Endothelial cell of umbilical vein (primary cell): ENCODE data around the gene CDC42BPB. TPM values are rescaled to one million over a fixed set of nuclear protein-coding genes. Genes with fewer than 3 reads are reported as not detected.

Experiments
- BruUV-seq: library from RNA; stranded (reverse); fragments of 400-500 nt; replicated peaks from 2 replicates; lab custom pipeline; 2021; lab: Mats Ljungman, UMichigan
- CTCF ChIA-PET: fragments of 300-600, 350-600 bp; sonication (Branson Sonifier 250); formaldehyde crosslinking; loops from one replicate; lab custom pipeline; 2021; ENCODE audit warnings: antibody characterized with exemption, inconsistent platforms; lab: Charles Lee
- POLR2A ChIA-PET: fragments of 300-600, 350-600 bp; sonication (Branson Sonifier 250); formaldehyde crosslinking; loops from one replicate; lab custom pipeline; 2021; ENCODE audit warnings: antibody characterized with exemption, inconsistent platforms; lab: Charles Lee
- DNase-seq: peaks from one replicate; pipeline ENCODE4 v3.0.0-alpha.2; 2011; ENCODE audit warnings: low read depth, low spot score
- FAIRE-seq: peaks from 2 replicates; lab custom pipeline; 2011; peaks lifted over from hg19 to GRCh38; lab: Jason Lieb, UNC
- H2AFZ ChIP-seq: 2 replicates; pipeline ENCODE4 v1.6.0; 2012; ENCODE audit warnings: low read depth, low read length, control low read depth, inconsistent platforms
- H3K27ac ChIP-seq: 2 replicates; pipeline ENCODE4 v1.5.1; 2011; ENCODE audit warnings: low read depth, mild to moderate bottlenecking, control low read depth, low read length, moderate library complexity; ENCODE audit not compliant: insufficient read depth
- H3K27me3 ChIP-seq, 2 experiments: 2 replicates each; pipeline versions ENCODE4 v1.6.0 to v1.6.1; 2011; ENCODE audit warnings: low read length in 2 of 2, mixed read lengths in 1 of 2; ENCODE audit not compliant: control insufficient read depth in 2 of 2, insufficient read depth in 2 of 2
- H3K36me3 ChIP-seq, 2 experiments: 2 replicates in 1 of 2; 3 replicates in 1 of 2; pipeline ENCODE4 v1.5.1; 2011; ENCODE audit warnings: low read length in 2 of 2, mild to moderate bottlenecking in 1 of 2, moderate library complexity in 1 of 2; ENCODE audit not compliant: control insufficient read depth in 2 of 2, insufficient read depth in 2 of 2; ENCODE audit errors: extremely low read depth in 1 of 2
- H3K4me1 ChIP-seq: 3 replicates; pipeline ENCODE4 v1.5.1; 2011; ENCODE audit warnings: mild to moderate bottlenecking, low read length; ENCODE audit not compliant: control insufficient read depth, insufficient read depth; ENCODE audit errors: extremely low read depth
- H3K4me2 ChIP-seq: 2 replicates; pipeline ENCODE4 v1.6.1; 2011; ENCODE audit warnings: low read length, control low read depth, mixed read lengths; ENCODE audit not compliant: insufficient read depth
- H3K4me3 ChIP-seq, 3 experiments: fragments of 200-600 bp in 1 of 3; sonication (generic), shearing (Covaris generic) in 1 of 3; replicated peaks in 1 of 3; 2 replicates each; pipeline ENCODE4 v1.5.1; 2011 to 2016; ENCODE audit warnings: control low read depth in 3 of 3, low read length in 3 of 3, mild to moderate bottlenecking in 2 of 3, inconsistent platforms in 1 of 3, low read depth in 1 of 3, moderate library complexity in 1 of 3; ENCODE audit not compliant: insufficient read depth in 1 of 3
- H3K79me2 ChIP-seq: 2 replicates; pipeline ENCODE4 v1.6.0; 2012; ENCODE audit warnings: low read length, inconsistent platforms; ENCODE audit not compliant: control insufficient read depth, insufficient read depth
- H3K9ac ChIP-seq: replicated peaks from 2 replicates; pipeline ENCODE3; 2011; ENCODE audit warnings: low read length, control low read depth; ENCODE audit not compliant: insufficient read depth; ENCODE audit errors: extremely low read depth
- H3K9me1 ChIP-seq: replicated peaks from 3 replicates; pipeline ENCODE4 v1.6.0; 2011; ENCODE audit warnings: mild to moderate bottlenecking, low read length; ENCODE audit not compliant: control insufficient read depth, insufficient read depth; ENCODE audit errors: extremely low read depth
- H3K9me3 ChIP-seq: replicated peaks from 2 replicates; pipeline ENCODE4 v1.5.1; 2012; ENCODE audit warnings: low read length, inconsistent platforms; ENCODE audit not compliant: control insufficient read depth, insufficient read depth
- H4K20me1 ChIP-seq: replicated peaks from 2 replicates; pipeline ENCODE3; 2011; ENCODE audit warnings: mild to moderate bottlenecking, low read length; ENCODE audit not compliant: control insufficient read depth, insufficient read depth; ENCODE audit errors: extremely low read depth
- EZH2 ChIP-seq: IDR thresholded peaks from 2 replicates; pipeline ENCODE4 v1.6.1; 2012; ENCODE audit warnings: borderline replicate concordance, low read depth, mild to moderate bottlenecking, moderate library complexity, low read length, inconsistent platforms; ENCODE audit not compliant: severe bottlenecking
- FOS ChIP-seq: IDR thresholded peaks from 2 replicates; pipeline ENCODE4 v1.6.1; 2011; ENCODE audit warnings: mild to moderate bottlenecking, low read length, moderate library complexity, borderline replicate concordance; ENCODE audit not compliant: insufficient read depth
- GATA2 ChIP-seq: IDR thresholded peaks from 2 replicates; pipeline ENCODE4 v1.7.0; 2011; ENCODE audit warnings: low read depth, mild to moderate bottlenecking, moderate library complexity, mixed read lengths, low read length; ENCODE audit not compliant: insufficient read length, insufficient read depth
- JUN ChIP-seq: IDR thresholded peaks from 2 replicates; pipeline ENCODE4 v1.6.1; 2011; ENCODE audit warnings: borderline replicate concordance, low read depth; ENCODE audit not compliant: insufficient read length, insufficient read depth
- MAX ChIP-seq: IDR thresholded peaks from 2 replicates; pipeline ENCODE4 v1.6.1; 2011; ENCODE audit not compliant: insufficient read depth, insufficient read length
- POLR2A ChIP-seq: IDR thresholded peaks from 2 replicates; pipeline ENCODE4 v1.6.1; 2012; ENCODE audit warnings: low read depth, mild to moderate bottlenecking, control low read depth, low read length
- POLR2AphosphoS5 ChIP-seq: IDR thresholded peaks from 2 replicates; pipeline ENCODE4 v1.6.1; 2012; ENCODE audit warnings: low read depth, mild to moderate bottlenecking, control low read depth, low read length, moderate library complexity; ENCODE audit not compliant: insufficient read depth
- dilution Hi-C: fragments of 300-500 bp; cut with MboI; formaldehyde crosslinking; loops from one replicate; pipeline ENCODE4 v1.15.0; 2019; ENCODE audit warnings: low sequenced_read_pairs; ENCODE audit not compliant: extremely low pct_ligation_motif_present
- intact Hi-C: fragments of 100-400 bp; cut with micrococcal nuclease; formaldehyde crosslinking; loops from one replicate; pipeline ENCODE4 v1.10.0; 2022
- polyA plus RNA-seq, 4 experiments: library from polyadenylated mRNA; depleted of rRNA in 3 of 4; stranded (reverse) in 3 of 4; unstranded in 1 of 4; fragments of >200 nt; gene quantifications; 2 replicates each; pipeline versions ENCODE4 v1.2.1 to v1.2.3, GENCODE V29; 2011 to 2012; ENCODE audit warnings: missing spikeins in 1 of 4
- total RNA-seq: library from RNA; stranded (reverse); gene quantifications from 2 replicates; pipeline ENCODE4 v1.2.3, GENCODE V29; 2021
- TF ChIP-seq, protein P1 (sequence below), 2 donors: IDR thresholded peaks; 1 replicate in 1 of 2; 2 replicates in 1 of 2; pipeline ENCODE4 v1.5.1; 2011; ENCODE audit warnings: low read length in 2 of 2, mild to moderate bottlenecking in 2 of 2, moderate library complexity in 2 of 2, control low read depth in 1 of 2, inconsistent platforms in 1 of 2, low read depth in 1 of 2; ENCODE audit not compliant: insufficient read depth in 1 of 2; ENCODE audit errors: extremely low read depth in 1 of 2

The CDC42BPB gene
- total and polyA plus RNA-seq, 2 donors (not counting 3 experiments of a cell fraction or from before 2014, with no cell fraction given) = 82.6 to 131 TPM

GRCh38 chr14:102900631-102901571 is 156.4 kb downstream of the CDC42BPB start:
- no peak overlapping the region for H2AFZ ChIP-seq
- H3K36me3 ChIP-seq = peaks cover 0 to 10% of the 10 kb centered on the region in 2 experiments
- H3K4me2 ChIP-seq = no peak overlapping the region
- BruUV-seq = no TSS peak
- no peak overlapping the region for H3K27ac ChIP-seq
- no peaks in the 10 kb centered on the region for H4K20me1 ChIP-seq
- DNase-seq (no peak), FAIRE-seq (no peak)
- intact Hi-C loops (no loop called here), dilution Hi-C loops (no loop called here)
- H3K4me1 ChIP-seq = no peaks in the 10 kb centered on the region
- CTCF ChIA-PET = no interaction called here
- POLR2A ChIA-PET = no interaction called here
- TF ChIP-seq POLR2AphosphoS5 = no peak
- TF ChIP-seq FOS = no peak
- no peak for TF ChIP-seq EZH2
- TF ChIP-seq JUN = no peak
- TF ChIP-seq GATA2 = no peak
- no peak for TF ChIP-seq MAX
- no peak for TF ChIP-seq POLR2A
- TF ChIP-seq, protein P1, sequence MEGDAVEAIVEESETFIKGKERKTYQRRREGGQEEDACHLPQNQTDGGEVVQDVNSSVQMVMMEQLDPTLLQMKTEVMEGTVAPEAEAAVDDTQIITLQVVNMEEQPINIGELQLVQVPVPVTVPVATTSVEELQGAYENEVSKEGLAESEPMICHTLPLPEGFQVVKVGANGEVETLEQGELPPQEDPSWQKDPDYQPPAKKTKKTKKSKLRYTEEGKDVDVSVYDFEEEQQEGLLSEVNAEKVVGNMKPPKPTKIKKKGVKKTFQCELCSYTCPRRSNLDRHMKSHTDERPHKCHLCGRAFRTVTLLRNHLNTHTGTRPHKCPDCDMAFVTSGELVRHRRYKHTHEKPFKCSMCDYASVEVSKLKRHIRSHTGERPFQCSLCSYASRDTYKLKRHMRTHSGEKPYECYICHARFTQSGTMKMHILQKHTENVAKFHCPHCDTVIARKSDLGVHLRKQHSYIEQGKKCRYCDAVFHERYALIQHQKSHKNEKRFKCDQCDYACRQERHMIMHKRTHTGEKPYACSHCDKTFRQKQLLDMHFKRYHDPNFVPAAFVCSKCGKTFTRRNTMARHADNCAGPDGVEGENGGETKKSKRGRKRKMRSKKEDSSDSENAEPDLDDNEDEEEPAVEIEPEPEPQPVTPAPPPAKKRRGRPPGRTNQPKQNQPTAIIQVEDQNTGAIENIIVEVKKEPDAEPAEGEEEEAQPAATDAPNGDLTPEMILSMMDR (IDR thresholded peaks at IDR 0.05; ENCODE audit: extremely low read depth in 1 of 2, insufficient read depth in 1 of 2, low read depth in 1 of 2, low read length in 2 of 2) = no peak
- no peaks in the 10 kb centered on the region for H3K9me1 ChIP-seq
- no peak overlapping the region for H3K4me3 ChIP-seq
- H3K27me3 ChIP-seq = no peaks in the 10 kb centered on the region
- H3K79me2 ChIP-seq = no peaks in the 10 kb centered on the region
- no peak overlapping the region for H3K9ac ChIP-seq
- no peaks in the 10 kb centered on the region for H3K9me3 ChIP-seq
